Measurements from ENCODE around the gene CDCA7.

- TF ChIP-seq EZH2phosphoT487 (IDR thresholded peaks at IDR 0.05; ENCODE audit: borderline replicate concordance) (no peak), CTCF (conservative IDR thresholded peaks at IDR 0.05; ENCODE audit: low read length) (no peak)
These were observed 32.4 kb downstream of the CDCA7 start for GRCh38 chr2:173387079-173387478.

Measured in Loucy (cell line).